Peyer's patch (tissue), 4 donors: ENCODE data around the gene SCARF2. TPM values are rescaled to one million over a fixed set of nuclear protein-coding genes. Genes with fewer than 3 reads are reported as not detected.
"Not testable (repeated sequence)": the region's sequence is repeated elsewhere in the genome, so short reads cannot be mapped to it uniquely, and the experiment has no call there.

Experiments
- DNase-seq, 3 donors: peaks; one replicate each; pipeline ENCODE4 v3.0.0-alpha.2; 2017 to 2019
- H3K27ac ChIP-seq, 4 donors: fragments of 200-600 bp; sonication (generic); one replicate each; pipeline ENCODE4 v1.5.1; 2016 to 2019
- H3K27me3 ChIP-seq, 2 donors: fragments of 200-600 bp; sonication (generic); one replicate each; pipeline ENCODE4 v1.5.1; 2019
- H3K36me3 ChIP-seq, 3 donors: fragments of 200-600 bp; sonication (generic); one replicate each; pipeline ENCODE4 v1.5.1; 2016 to 2019
- H3K4me1 ChIP-seq, 4 donors: fragments of 200-600 bp; sonication (generic); one replicate each; pipeline ENCODE4 v1.5.1; 2016 to 2019
- H3K4me3 ChIP-seq, 4 donors: fragments of 200-600 bp; sonication (generic); 1 replicate in 3 of 4; 2 replicates in 1 of 4; pipeline ENCODE4 v1.5.1; 2016 to 2019; ENCODE audit warnings: mild to moderate bottlenecking in 1 of 4
- H3K9me3 ChIP-seq, 4 donors: fragments of 200-600 bp; sonication (generic); one replicate each; pipeline ENCODE4 v1.5.1; 2016 to 2019; ENCODE audit warnings: mild to moderate bottlenecking in 1 of 4
- CTCF ChIP-seq, 6 experiments: fragments of 450-650 bp in 4 of 6; fragments of 200-600 bp in 2 of 6; sonication (generic) in 1 of 6; IDR thresholded peaks; one replicate each; pipeline ENCODE4 v1.5.1; 2017 to 2019; ENCODE audit warnings: antibody characterized with exemption in 6 of 6, mild to moderate bottlenecking in 3 of 6, moderate library complexity in 1 of 6
- POLR2A ChIP-seq, 2 donors: fragments of 450-650 bp; IDR thresholded peaks; one replicate each; pipeline ENCODE4 v1.5.1; 2017; ENCODE audit warnings: antibody characterized with exemption in 2 of 2, mild to moderate bottlenecking in 2 of 2, moderate library complexity in 2 of 2
- total RNA-seq, 4 donors: library from RNA; depleted of rRNA; stranded (reverse); fragments of >200 nt; gene quantifications; one replicate each; pipeline ENCODE4 v1.1.0, GENCODE V29; 2016

SCARF2 gene
- total RNA-seq, 4 donors from 2014 or later = 3.5 to 8.3 (median 5.2) TPM

GRCh38 chr22:20456722-20457076, 19.1 kb upstream of the SCARF2 start:
- Histone ChIP-seq H3K36me3 (no peaks in the 10 kb centered on the region), H3K4me3 (no peak overlapping the region), H3K27ac (no peak overlapping the region), H3K4me1 (no peaks in the 10 kb centered on the region), H3K9me3 (no peaks in the 10 kb centered on the region), H3K27me3 (no peaks in the 10 kb centered on the region)
- DNase-seq = no peak
- TF ChIP-seq POLR2A (IDR thresholded peaks at IDR 0.05) (no peak), CTCF (IDR thresholded peaks at IDR 0.05) (no peak)

GRCh38 chr22:20456064-20456721, 18.6 kb upstream of the SCARF2 start:
- TF ChIP-seq POLR2A (IDR thresholded peaks at IDR 0.05) (no peak), CTCF (IDR thresholded peaks at IDR 0.05) (peak; percentile 59 to 89 (median 88))
- Histone ChIP-seq H3K27me3 (no peaks in the 10 kb centered on the region), H3K36me3 (no peaks in the 10 kb centered on the region), H3K4me3 (no peak overlapping the region), H3K9me3 (no peaks in the 10 kb centered on the region), H3K27ac (no peak overlapping the region), H3K4me1 (no peaks in the 10 kb centered on the region)
- DNase-seq = peak; percentile 70 to 83 (median 74)

- TF ChIP-seq POLR2A (IDR thresholded peaks at IDR 0.05) (no peak), CTCF (IDR thresholded peaks at IDR 0.05) (no peak)
- H3K4me3 ChIP-seq = no peak overlapping the region
- H3K4me1 ChIP-seq = no peaks in the 10 kb centered on the region
- no peak for DNase-seq
- H3K27me3 ChIP-seq = no peaks in the 10 kb centered on the region
- no peak overlapping the region for H3K27ac ChIP-seq
- H3K9me3 ChIP-seq = no peaks in the 10 kb centered on the region
- no peaks in the 10 kb centered on the region for H3K36me3 ChIP-seq
Observed at GRCh38 chr22:20455709-20456063, 18.1 kb upstream of the SCARF2 start.

- H3K4me3 ChIP-seq = no peak overlapping the region
- H3K27ac ChIP-seq = no peak overlapping the region
- no peaks in the 10 kb centered on the region for H3K36me3 ChIP-seq
- no peaks in the 10 kb centered on the region for H3K4me1 ChIP-seq
- TF ChIP-seq POLR2A (IDR thresholded peaks at IDR 0.05) (no peak), CTCF (IDR thresholded peaks at IDR 0.05) (no peak)
- no peaks in the 10 kb centered on the region for H3K27me3 ChIP-seq
- DNase-seq = no peak
- no peaks in the 10 kb centered on the region for H3K9me3 ChIP-seq
Observed at GRCh38 chr22:20453222-20453621, 15.6 kb upstream of the SCARF2 start.

GRCh38 chr22:20451920-20452319, 14.3 kb upstream of the SCARF2 start:
- TF ChIP-seq CTCF (IDR thresholded peaks at IDR 0.05) (no peak), POLR2A (IDR thresholded peaks at IDR 0.05) (no peak)
- Histone ChIP-seq H3K9me3 (no peaks in the 10 kb centered on the region), H3K4me3 (no peak overlapping the region), H3K27ac (no peak overlapping the region), H3K27me3 (no peaks in the 10 kb centered on the region), H3K4me1 (no peaks in the 10 kb centered on the region), H3K36me3 (no peaks in the 10 kb centered on the region)
- DNase-seq = no peak

- not testable (repeated sequence) for DNase-seq, H3K4me1 ChIP-seq, H3K4me3 ChIP-seq, H3K27ac ChIP-seq, H3K27me3 ChIP-seq, H3K36me3 ChIP-seq, H3K9me3 ChIP-seq
Observed at GRCh38 chr22:20451129-20451778, 13.6 kb upstream of the SCARF2 start.
